H1 (cell line): ENCODE data around the gene MKNK2. TPM values are rescaled to one million over a fixed set of nuclear protein-coding genes. Genes with fewer than 3 reads are reported as not detected.

ENCODE experiments used
- CTCF ChIA-PET: fragments of 300-600 bp; sonication (Branson Sonifier 250); formaldehyde crosslinking; loops from one replicate; lab custom pipeline; 2021; ENCODE audit not compliant: partially characterized antibody; lab: Charles Lee
- POLR2A ChIA-PET: fragments of 300-600 bp; sonication (Branson Sonifier 250); formaldehyde crosslinking; loops from one replicate; lab custom pipeline; 2021; ENCODE audit warnings: inconsistent platforms; ENCODE audit not compliant: partially characterized antibody; lab: Charles Lee
- DNase-seq, 2 experiments: peaks; one replicate each; pipeline versions ENCODE4 v3.0.0 to v3.0.0-alpha.2; 2010 to 2022; ENCODE audit warnings: low spot score in 2 of 2, low read depth in 1 of 2, mixed read lengths in 1 of 2
- FAIRE-seq: peaks from 2 replicates; lab custom pipeline; 2011; peaks lifted over from hg19 to GRCh38; lab: Jason Lieb, UNC
- H2AFZ ChIP-seq: 2 replicates; pipeline ENCODE4 v1.8.1; 2012; ENCODE audit warnings: low read length, inconsistent platforms
- H2AK5ac ChIP-seq: 2 replicates; pipeline ENCODE4 v1.6.1; 2013; ENCODE audit warnings: low read depth, low read length
- H2BK120ac ChIP-seq: replicated peaks from 2 replicates; pipeline ENCODE3; 2013; ENCODE audit warnings: low read depth, low read length, inconsistent platforms
- H2BK12ac ChIP-seq: 2 replicates; pipeline ENCODE4 v1.6.1; 2013; ENCODE audit warnings: low read depth, low read length
- H2BK15ac ChIP-seq: 2 replicates; pipeline ENCODE4 v1.6.1; 2013; ENCODE audit warnings: low read length
- H2BK20ac ChIP-seq: 2 replicates; pipeline ENCODE4 v1.6.1; 2013; ENCODE audit warnings: low read length
- H2BK5ac ChIP-seq: 2 replicates; pipeline ENCODE4 v1.6.1; 2013; ENCODE audit warnings: low read depth, low read length
- H3K14ac ChIP-seq: 2 replicates; pipeline ENCODE4 v1.6.1; 2013; ENCODE audit warnings: inconsistent platforms; ENCODE audit not compliant: insufficient read length
- H3K18ac ChIP-seq: 2 replicates; pipeline ENCODE4 v1.6.1; 2013; ENCODE audit warnings: low read length; ENCODE audit errors: extremely low read depth
- H3K23ac ChIP-seq: 2 replicates; pipeline ENCODE4 v1.6.1; 2013; ENCODE audit warnings: inconsistent platforms; ENCODE audit not compliant: insufficient read length
- H3K23me2 ChIP-seq: 2 replicates; pipeline ENCODE4 v1.6.1; 2013; ENCODE audit warnings: low read depth, low read length
- H3K27ac ChIP-seq: 2 replicates; pipeline ENCODE4 v1.6.1; 2011; ENCODE audit warnings: low read depth, low read length, inconsistent platforms
- H3K27me3 ChIP-seq, 4 experiments: replicated peaks in 1 of 4; 1 replicate in 1 of 4; 2 replicates in 3 of 4; pipeline versions ENCODE4 v1.6.1 to v1.8.1; 2011 to 2013; ENCODE audit warnings: low read length in 3 of 4, mild to moderate bottlenecking in 3 of 4, inconsistent platforms in 2 of 4, mixed read lengths in 2 of 4, moderate library complexity in 1 of 4; ENCODE audit not compliant: control insufficient read depth in 3 of 4, insufficient read depth in 3 of 4; ENCODE audit errors: extremely low read depth in 1 of 4
- H3K36me3 ChIP-seq, 4 experiments: 2 replicates each; pipeline versions ENCODE4 v1.6.1 to v1.8.1; 2011 to 2013; ENCODE audit warnings: mild to moderate bottlenecking in 4 of 4, low read length in 3 of 4, moderate library complexity in 2 of 4, control low read depth in 1 of 4, inconsistent platforms in 1 of 4; ENCODE audit not compliant: insufficient read depth in 4 of 4, control insufficient read depth in 2 of 4
- H3K4ac ChIP-seq: replicated peaks from 2 replicates; pipeline ENCODE3; 2013; ENCODE audit warnings: low read length, low read depth, mixed read lengths, inconsistent platforms; ENCODE audit not compliant: insufficient read length
- H3K4me1 ChIP-seq, 4 experiments: replicated peaks in 1 of 4; 1 replicate in 1 of 4; 2 replicates in 3 of 4; pipeline versions ENCODE4 v1.6.1 to v1.8.1; 2011 to 2013; ENCODE audit warnings: low read length in 3 of 4, inconsistent platforms in 2 of 4, mixed read lengths in 1 of 4; ENCODE audit not compliant: insufficient read depth in 4 of 4, control insufficient read depth in 3 of 4
- H3K4me2 ChIP-seq, 2 experiments: 2 replicates each; pipeline versions ENCODE4 v1.6.1 to v1.8.1; 2011 to 2013; ENCODE audit warnings: low read depth in 2 of 2, low read length in 2 of 2, control low read depth in 1 of 2, inconsistent platforms in 1 of 2, mild to moderate bottlenecking in 1 of 2; ENCODE audit not compliant: insufficient read depth in 1 of 2
- H3K4me3 ChIP-seq, 4 experiments: fragments of 200-600, 300-600 bp in 1 of 4; sonication (generic), shearing (Covaris generic), sonication (Bioruptor Twin) in 1 of 4; 2 replicates each; pipeline versions ENCODE4 v1.5.1 to v1.8.1; 2011 to 2016; ENCODE audit warnings: low read length in 4 of 4, low read depth in 3 of 4, control low read depth in 2 of 4, inconsistent platforms in 2 of 4, mild to moderate bottlenecking in 2 of 4, mixed read lengths in 1 of 4, moderate library complexity in 1 of 4; ENCODE audit not compliant: insufficient read depth in 2 of 4; ENCODE audit errors: extremely low read depth in 1 of 4
- H3K56ac ChIP-seq: replicated peaks from 2 replicates; pipeline ENCODE3; 2013; ENCODE audit warnings: low read depth, mild to moderate bottlenecking, mixed read lengths, low read length, inconsistent platforms; ENCODE audit not compliant: insufficient read length
- H3K79me1 ChIP-seq: 2 replicates; pipeline ENCODE4 v1.6.1; 2013; ENCODE audit warnings: low read depth, low read length, control low read depth
- H3K79me2 ChIP-seq, 2 experiments: 2 replicates each; pipeline versions ENCODE4 v1.6.1 to v1.8.1; 2012 to 2013; ENCODE audit warnings: low read length in 2 of 2, mild to moderate bottlenecking in 2 of 2, inconsistent platforms in 1 of 2; ENCODE audit not compliant: insufficient read depth in 2 of 2, control insufficient read depth in 1 of 2
- H3K9ac ChIP-seq, 4 experiments: replicated peaks in 1 of 4; 1 replicate in 1 of 4; 2 replicates in 3 of 4; pipeline versions ENCODE4 v1.6.1 to v1.8.1; 2011 to 2013; ENCODE audit warnings: low read depth in 3 of 4, low read length in 3 of 4, control low read depth in 2 of 4, mild to moderate bottlenecking in 2 of 4, moderate library complexity in 2 of 4, inconsistent platforms in 1 of 4; ENCODE audit errors: extremely low read depth in 1 of 4
- H3K9me3 ChIP-seq, 2 experiments: 2 replicates each; pipeline versions ENCODE4 v1.6.1 to v1.8.1; 2012 to 2013; ENCODE audit warnings: mild to moderate bottlenecking in 2 of 2, moderate library complexity in 2 of 2, control low read depth in 1 of 2, inconsistent platforms in 1 of 2, low read depth in 1 of 2, low read length in 1 of 2, mixed read lengths in 1 of 2; ENCODE audit not compliant: insufficient read depth in 2 of 2
- H4K20me1 ChIP-seq, 2 experiments: replicated peaks in 1 of 2; 2 replicates each; pipeline versions ENCODE3 to v1.8.1; 2011 to 2013; ENCODE audit warnings: inconsistent platforms in 2 of 2, low read length in 2 of 2, mild to moderate bottlenecking in 1 of 2; ENCODE audit not compliant: insufficient read depth in 2 of 2, control insufficient read depth in 1 of 2
- H4K5ac ChIP-seq: 2 replicates; pipeline ENCODE4 v1.6.1; 2013; ENCODE audit warnings: low read length, low read depth, mixed read lengths, inconsistent platforms; ENCODE audit not compliant: insufficient read length
- H4K8ac ChIP-seq: 2 replicates; pipeline ENCODE4 v1.8.0; 2013; ENCODE audit warnings: mild to moderate bottlenecking, moderate library complexity, low read length, inconsistent platforms; ENCODE audit not compliant: insufficient read depth; ENCODE audit errors: extremely low read depth
- H4K91ac ChIP-seq: replicated peaks from 2 replicates; pipeline ENCODE3; 2013; ENCODE audit warnings: low read length, mixed read lengths, inconsistent platforms; ENCODE audit not compliant: insufficient read length
- EGR1 ChIP-seq: IDR thresholded peaks from 2 replicates; pipeline ENCODE4 v1.6.1; 2011; ENCODE audit warnings: low read depth, low read length, borderline replicate concordance
- JUND ChIP-seq: IDR thresholded peaks from 2 replicates; pipeline ENCODE4 v1.6.1; 2011; ENCODE audit warnings: mild to moderate bottlenecking, improper control_type of control experiment, low read length
- PHF8 ChIP-seq: fragments of 200-600 bp; sonication (generic); conservative IDR thresholded peaks from 2 replicates; pipeline ENCODE4 v1.7.1; 2012; ENCODE audit warnings: low read depth, mild to moderate bottlenecking, inconsistent platforms, low read length, moderate library complexity
- POLR2A ChIP-seq, 2 experiments: IDR thresholded peaks; 1 replicate in 1 of 2; 2 replicates in 1 of 2; pipeline ENCODE4 v1.6.1; 2011; ENCODE audit warnings: low read depth in 2 of 2, low read length in 2 of 2, mild to moderate bottlenecking in 2 of 2; ENCODE audit errors: control extremely low read depth in 1 of 2
- POLR2AphosphoS5 ChIP-seq: IDR thresholded peaks from 2 replicates; pipeline ENCODE4 v1.6.1; 2011; ENCODE audit warnings: low read depth, low read length
- TAF7 ChIP-seq: optimal IDR thresholded peaks from 2 replicates; pipeline ENCODE3; 2011; ENCODE audit warnings: low read depth, mild to moderate bottlenecking, inconsistent platforms, low read length, moderate library complexity, borderline replicate concordance
- TCF12 ChIP-seq: IDR thresholded peaks from 2 replicates; pipeline ENCODE4 v1.6.1; 2011; ENCODE audit warnings: low read depth, mild to moderate bottlenecking, low read length
- WGBS, 2 experiments: shearing (Covaris generic) in 1 of 2; methylation state at CpG; one replicate each; pipeline versions ENCODE4 v1.1.6 to v1.1.7; 2013 to 2015; ENCODE audit warnings: low lambda C conversion rate in 2 of 2, mixed read lengths in 2 of 2, inconsistent platforms in 1 of 2, low coverage in 1 of 2, missing lambda C conversion rate in 1 of 2; ENCODE audit not compliant: insufficient replicate concordance in 2 of 2, insufficient coverage in 1 of 2, insufficient read length in 1 of 2; ENCODE audit errors: extremely low coverage in 1 of 2, missing lambda C conversion rate in 1 of 2; 5-methylcytosine and 5-hydroxymethylcytosine counted together
- polyA plus RNA-seq, 7 experiments: library from polyadenylated mRNA; depleted of rRNA in 3 of 7; stranded (reverse) in 5 of 7; unstranded in 2 of 7; fragments of >200 nt in 5 of 7; fragments of 200-250 nt in 2 of 7; gene quantifications; 1 replicate in 5 of 7; 2 replicates in 1 of 7; 4 replicates in 1 of 7; pipeline versions ENCODE4 v1.2.1 to v1.2.3, GENCODE V29; 2011 to 2013; ENCODE audit warnings: missing spikeins in 2 of 7, mixed read lengths in 2 of 7
- total RNA-seq: library from RNA; stranded (reverse); fragmentation: NEBNext Ultra II Directional; extraction: Animal tissue kit (Norgen Biotek cat#: 25700); gene quantifications from 2 replicates; pipeline ENCODE4 v1.2.1, GENCODE V29; 2021

MKNK2 gene
- total and polyA plus RNA-seq, 2 of the 8 experiments (the other 6 are each of a cell fraction or from before 2014, with no cell fraction given): 163 to 166 TPM

DNA sequence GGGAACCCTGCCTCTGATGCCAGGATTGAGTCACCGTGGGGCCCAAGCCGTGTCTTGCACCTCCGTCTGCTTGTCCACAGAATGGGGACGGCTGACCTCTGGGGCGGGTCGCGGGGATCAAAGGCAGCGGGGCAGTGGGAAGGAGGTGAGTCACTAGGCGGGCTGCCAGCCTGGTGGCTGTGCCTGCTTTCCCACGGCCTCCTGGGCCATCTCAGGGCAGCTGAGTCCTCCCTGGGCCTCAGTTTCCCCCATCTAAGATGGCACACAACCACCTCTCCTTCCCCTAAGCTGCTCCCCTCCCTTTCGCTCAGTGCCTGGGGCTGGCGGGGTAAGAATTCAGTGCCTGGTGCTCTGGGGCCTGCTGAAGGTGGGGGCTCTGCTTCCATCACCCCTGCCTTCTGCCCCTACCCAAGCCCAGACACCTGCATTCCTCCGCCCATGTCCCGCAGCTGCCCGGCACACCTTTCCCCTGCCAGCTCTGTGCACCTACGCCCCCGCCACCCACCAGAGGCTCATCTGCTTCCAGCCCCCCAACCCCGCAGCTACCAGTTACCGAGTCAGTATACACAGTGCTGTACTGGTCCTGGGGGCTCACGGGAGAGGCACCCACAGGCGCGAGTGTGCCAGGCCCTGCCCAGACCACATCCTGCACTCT is 3.5 kb downstream of the MKNK2 start:
- Histone ChIP-seq H2BK120ac (no peak overlapping the region), H4K5ac (no peak overlapping the region), H2BK20ac (no peak overlapping the region), H3K4me2 (no peak overlapping the region), H4K8ac (peak overlapping the region; percentile 63; the same call in 1 of the 2 replicates), H3K23me2 (peaks cover 4% of the 10 kb centered on the region; the same call in 1 of the 2 replicates), H3K23ac (no peak overlapping the region), H3K9me3 (no peaks in the 10 kb centered on the region), H3K14ac (no peak overlapping the region), H2BK15ac (no peak overlapping the region), H2BK5ac (no peak overlapping the region), H3K4me1 (peaks cover 0 to 19% (median 13%) of the 10 kb centered on the region in 4 experiments; a peak in 5 of 7 replicates), H3K79me1 (peaks cover 23% of the 10 kb centered on the region), H3K56ac (no peak overlapping the region), H3K4ac (no peak overlapping the region), H3K9ac (no peak overlapping the region), H4K91ac (no peak overlapping the region), H2AK5ac (no peak overlapping the region), H3K27me3 (no peaks in the 10 kb centered on the region), H2BK12ac (no peak overlapping the region), H4K20me1 (peaks cover 21 to 49% of the 10 kb centered on the region in 2 experiments), H2AFZ (no peak overlapping the region), H3K4me3 (no peak overlapping the region), H3K27ac (no peak overlapping the region), H3K79me2 (peaks cover 9 to 29% of the 10 kb centered on the region in 2 experiments; a peak in 2 of 4 replicates), H3K18ac (no peak overlapping the region; the same call in 1 of the 2 replicates), H3K36me3 (peaks cover 0 to 9% (median 6%) of the 10 kb centered on the region in 4 experiments; a peak in 5 of 8 replicates)
- ChIA-PET CTCF (interaction anchor here (0.7 to 1.0 kb wide), 2 partner anchors 14 to 28 kb away, joined by 3 to 4 read pairs; no protein-coding TSS in a partner anchor), POLR2A (interaction anchor here (1.0 to 22.2 kb wide), 7 partner anchors 9 to 88 kb away, joined by 3 to 524 read pairs (median 5); no protein-coding TSS in a partner anchor)
- no peak for TF ChIP-seq EGR1
- TF ChIP-seq JUND: no peak
- no peak for TF ChIP-seq POLR2AphosphoS5
- TF ChIP-seq TAF7: no peak
- TF ChIP-seq POLR2A (IDR thresholded peaks at IDR 0.05; ENCODE audit: control extremely low read depth in 1 of 2, low read depth in 2 of 2, low read length in 2 of 2): peak in 1 of 2 experiments; percentile 29; a peak in 1 of 3 replicates
- no peak for TF ChIP-seq TCF12
- no peak for TF ChIP-seq PHF8
- 96% methylated on average over 15 of the region's 22 CpGs; no CpG with 5 or more reads in 1 of the 2 experiments for WGBS, 2 experiments
- DNase-seq (no peak), FAIRE-seq (no peak)
